Astrocyte (in vitro differentiated cells and primary cell): ENCODE measurements around the gene MAPKAP1. TPM values are rescaled to one million over a fixed set of nuclear protein-coding genes. Genes with fewer than 3 reads are reported as not detected.
A peak's percentile ranks its signal among the peaks of the same experiment; 100 is the strongest.

Source experiments
- DNase-seq: peaks from one replicate; pipeline ENCODE4 v3.0.0-alpha.2; 2010; ENCODE audit warnings: low read depth
- FAIRE-seq: peaks from 2 replicates; lab custom pipeline; 2011; peaks lifted over from hg19 to GRCh38; lab: Jason Lieb, UNC
- H2AFZ ChIP-seq: 2 replicates; pipeline ENCODE4 v1.6.0; 2012; ENCODE audit warnings: low read depth, low read length, inconsistent platforms
- H3K27ac ChIP-seq: 2 replicates; pipeline ENCODE4 v1.5.1; 2011; ENCODE audit warnings: low read depth, low read length, inconsistent platforms
- H3K27me3 ChIP-seq: 2 replicates; pipeline ENCODE4 v1.6.0; 2011; ENCODE audit warnings: low read length, inconsistent platforms; ENCODE audit not compliant: insufficient read depth
- H3K36me3 ChIP-seq: 2 replicates; pipeline ENCODE4 v1.5.1; 2011; ENCODE audit warnings: low read length, inconsistent platforms; ENCODE audit not compliant: insufficient read depth
- H3K4me1 ChIP-seq: 2 replicates; pipeline ENCODE4 v1.5.1; 2011; ENCODE audit warnings: low read length, inconsistent platforms; ENCODE audit not compliant: insufficient read depth
- H3K4me2 ChIP-seq: 2 replicates; pipeline ENCODE4 v1.6.0; 2012; ENCODE audit warnings: low read length, inconsistent platforms
- H3K4me3 ChIP-seq: 2 replicates; pipeline ENCODE4 v1.5.1; 2011; ENCODE audit warnings: low read depth, mild to moderate bottlenecking, low read length, inconsistent platforms; ENCODE audit not compliant: insufficient read depth
- H3K79me2 ChIP-seq: 2 replicates; pipeline ENCODE4 v1.6.0; 2012; ENCODE audit warnings: mild to moderate bottlenecking, low read length, inconsistent platforms; ENCODE audit not compliant: insufficient read depth
- H3K9ac ChIP-seq: 2 replicates; pipeline ENCODE4 v1.6.0; 2012; ENCODE audit warnings: mild to moderate bottlenecking, low read length, inconsistent platforms
- H3K9me3 ChIP-seq: 2 replicates; pipeline ENCODE4 v1.5.1; 2012; ENCODE audit warnings: low read depth, mild to moderate bottlenecking, low read length, inconsistent platforms; ENCODE audit not compliant: insufficient read depth
- H4K20me1 ChIP-seq: 2 replicates; pipeline ENCODE4 v1.6.0; 2012; ENCODE audit warnings: low read length, inconsistent platforms; ENCODE audit not compliant: insufficient read depth
- H3K27ac Mint-ChIP-seq: one replicate; pipeline ENCODE4 v1.8.0; 2021; ENCODE audit warnings: mild to moderate bottlenecking, mixed read lengths; ENCODE audit not compliant: unreplicated experiment
- H3K27me3 Mint-ChIP-seq: one replicate; pipeline ENCODE4 v1.8.0; 2021; ENCODE audit warnings: low read depth, mixed read lengths; ENCODE audit not compliant: unreplicated experiment
- H3K36me3 Mint-ChIP-seq: one replicate; pipeline ENCODE4 v1.8.0; 2021; ENCODE audit warnings: low read depth, mixed read lengths; ENCODE audit not compliant: unreplicated experiment
- H3K4me1 Mint-ChIP-seq: one replicate; pipeline ENCODE4 v1.8.0; 2021; ENCODE audit warnings: low read depth, mixed read lengths; ENCODE audit not compliant: unreplicated experiment
- H3K4me3 Mint-ChIP-seq: one replicate; pipeline ENCODE4 v1.8.0; 2021; ENCODE audit warnings: mild to moderate bottlenecking, moderate library complexity, mixed read lengths; ENCODE audit not compliant: unreplicated experiment
- H3K9me3 Mint-ChIP-seq: one replicate; pipeline ENCODE4 v1.8.0; 2021; ENCODE audit warnings: mild to moderate bottlenecking, mixed read lengths; ENCODE audit not compliant: unreplicated experiment
- CTCF ChIP-seq: IDR thresholded peaks from 2 replicates; pipeline ENCODE4 v1.5.1; 2011; ENCODE audit warnings: low read depth, mild to moderate bottlenecking, inconsistent platforms, low read length, moderate library complexity; ENCODE audit not compliant: insufficient read depth
- EZH2 ChIP-seq: IDR thresholded peaks from 2 replicates; pipeline ENCODE4 v1.6.1; 2012; ENCODE audit warnings: mild to moderate bottlenecking, low read length, inconsistent platforms; ENCODE audit not compliant: insufficient read depth
- total RNA-seq: library from RNA; stranded (reverse); gene quantifications from 2 replicates; pipeline ENCODE4 v1.2.1, GENCODE V29; 2021

The MAPKAP1 gene
- total RNA-seq, 1 donor from 2014 or later, result 109 TPM

DNA sequence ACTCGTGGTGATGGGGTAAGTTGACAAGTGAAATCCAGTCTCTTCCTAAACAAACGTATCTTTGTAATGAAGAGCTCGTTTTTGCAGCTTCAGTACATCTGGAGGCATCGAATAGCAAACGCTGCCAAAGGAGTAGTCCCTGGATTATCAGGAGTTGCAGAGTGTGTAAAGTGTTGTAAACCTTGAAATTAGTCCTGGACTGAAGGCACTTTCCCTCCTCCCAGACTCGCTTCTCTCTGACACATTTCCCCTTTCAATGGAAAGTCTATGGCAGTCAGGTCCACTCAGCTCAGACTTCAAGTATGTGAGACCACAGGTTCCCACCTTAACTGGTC lies 38.6 kb upstream of the MAPKAP1 start:
- H3K27ac Mint-ChIP-seq, result no peak overlapping the region
- Histone ChIP-seq H3K27me3 (no peaks in the 10 kb centered on the region), H3K4me1 (peaks cover 23% of the 10 kb centered on the region), H4K20me1 (peaks cover 6% of the 10 kb centered on the region), H3K9me3 (no peaks in the 10 kb centered on the region), H2AFZ (peak overlapping the region; percentile 77), H3K27ac (peak overlapping the region; percentile 64), H3K9ac (peak overlapping the region; percentile 58), H3K4me3 (peak overlapping the region; percentile 63), H3K4me2 (peak overlapping the region; percentile 88), H3K36me3 (no peaks in the 10 kb centered on the region), H3K79me2 (peaks cover 33% of the 10 kb centered on the region)
- FAIRE-seq (no peak), DNase-seq (no peak)
- peaks cover 22% of the 10 kb centered on the region for H3K4me1 Mint-ChIP-seq
- H3K36me3 Mint-ChIP-seq, result no peaks in the 10 kb centered on the region
- peak overlapping the region; percentile 90 for H3K4me3 Mint-ChIP-seq
- TF ChIP-seq EZH2 (no peak), CTCF (no peak)
- H3K27me3 Mint-ChIP-seq, result no peaks in the 10 kb centered on the region
- no peaks in the 10 kb centered on the region for H3K9me3 Mint-ChIP-seq

DNA sequence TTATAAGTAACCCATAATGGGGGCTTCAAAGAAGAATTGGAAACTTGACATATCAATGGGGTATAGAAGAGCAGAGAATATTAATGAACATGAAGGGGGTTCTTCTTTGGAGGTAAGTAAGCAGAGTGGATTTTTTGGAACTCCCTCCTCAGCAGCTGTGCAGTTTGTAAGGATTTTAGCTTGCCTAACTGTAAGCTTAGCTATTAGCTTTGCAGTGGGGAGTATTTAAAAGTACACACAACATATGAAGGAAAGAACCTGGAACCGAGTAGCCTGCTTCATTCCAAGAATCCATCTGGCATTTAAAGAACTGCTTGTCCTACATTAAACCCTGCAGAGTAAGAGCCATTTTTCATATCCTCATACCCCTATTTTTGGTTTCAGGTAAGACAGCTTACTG lies 38.0 kb upstream of the MAPKAP1 start:
- DNase-seq (peak; percentile 50), FAIRE-seq (no peak)
- Histone ChIP-seq H3K27me3 (no peaks in the 10 kb centered on the region), H3K4me2 (peak overlapping the region; percentile 88), H3K9ac (peak overlapping the region; percentile 58), H4K20me1 (peaks cover 4% of the 10 kb centered on the region), H3K36me3 (no peaks in the 10 kb centered on the region), H2AFZ (no peak overlapping the region), H3K27ac (peak overlapping the region; percentile 64), H3K79me2 (peaks cover 27% of the 10 kb centered on the region), H3K9me3 (no peaks in the 10 kb centered on the region), H3K4me3 (no peak overlapping the region), H3K4me1 (peaks cover 17% of the 10 kb centered on the region)
- Mint-ChIP-seq H3K27me3 (no peaks in the 10 kb centered on the region), H3K4me1 (peaks cover 17% of the 10 kb centered on the region), H3K27ac (peak overlapping the region; percentile 68), H3K36me3 (no peaks in the 10 kb centered on the region), H3K9me3 (no peaks in the 10 kb centered on the region), H3K4me3 (peak overlapping the region; percentile 90)
- no peak for TF ChIP-seq EZH2
- no peak for TF ChIP-seq CTCF

DNA sequence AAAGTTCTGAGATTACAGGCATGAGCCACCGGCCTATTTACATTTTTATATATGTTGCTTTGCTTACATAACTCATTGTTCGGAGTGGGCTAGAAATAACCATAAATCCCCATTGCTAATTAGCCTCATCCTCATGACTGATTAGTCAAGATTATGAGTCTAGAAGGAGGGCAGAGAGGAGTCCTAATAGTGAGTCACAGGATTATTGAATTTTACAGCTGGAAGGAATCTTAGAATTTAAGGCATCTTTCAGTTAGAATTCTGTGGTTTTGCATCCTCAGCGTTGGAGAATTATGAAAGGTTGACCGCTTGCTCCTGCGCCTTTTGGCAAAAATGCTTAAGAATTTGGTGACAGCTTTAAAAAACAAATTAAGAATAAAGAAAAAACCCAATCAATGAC lies 37.6 kb upstream of the MAPKAP1 start:
- Histone ChIP-seq H3K27ac (peak overlapping the region; percentile 64), H3K4me2 (peak overlapping the region; percentile 88), H2AFZ (no peak overlapping the region), H3K4me1 (peaks cover 18% of the 10 kb centered on the region), H3K9ac (no peak overlapping the region), H3K79me2 (peaks cover 23% of the 10 kb centered on the region), H3K4me3 (no peak overlapping the region), H3K27me3 (no peaks in the 10 kb centered on the region), H3K9me3 (no peaks in the 10 kb centered on the region), H4K20me1 (peaks cover 2% of the 10 kb centered on the region), H3K36me3 (no peaks in the 10 kb centered on the region)
- Mint-ChIP-seq H3K9me3 (no peaks in the 10 kb centered on the region), H3K36me3 (no peaks in the 10 kb centered on the region), H3K4me1 (peaks cover 17% of the 10 kb centered on the region), H3K4me3 (peak overlapping the region; percentile 60), H3K27ac (peak overlapping the region; percentile 68), H3K27me3 (no peaks in the 10 kb centered on the region)
- peak; percentile 86 for FAIRE-seq
- peak; percentile 91 for DNase-seq
- TF ChIP-seq CTCF (no peak), EZH2 (no peak)
